Mesodermal cell (in vitro differentiated cells): ENCODE measurements around the gene NOXO1.

ENCODE experiments used
- H3K27ac ChIP-seq: 2 replicates; pipeline ENCODE4 v1.7.0; 2013; ENCODE audit warnings: mild to moderate bottlenecking, low read depth, low read length, moderate library complexity; ENCODE audit not compliant: severe bottlenecking
- H3K36me3 ChIP-seq: 2 replicates; pipeline ENCODE4 v1.7.1; 2013; ENCODE audit warnings: mild to moderate bottlenecking, low read length, moderate library complexity; ENCODE audit not compliant: control insufficient read depth, insufficient read depth
- H3K4me1 ChIP-seq: one replicate; pipeline ENCODE4 v1.7.1; 2013; ENCODE audit warnings: mild to moderate bottlenecking, low read length; ENCODE audit not compliant: insufficient read depth, control insufficient read depth, poor library complexity, severe bottlenecking
- H3K4me3 ChIP-seq: 2 replicates; pipeline ENCODE4 v1.7.0; 2013; ENCODE audit warnings: low read length, control low read depth, mild to moderate bottlenecking; ENCODE audit not compliant: insufficient read depth, poor library complexity, severe bottlenecking; ENCODE audit errors: extremely low read depth
- H3K9me3 ChIP-seq: 2 replicates; pipeline ENCODE4 v1.7.1; 2013; ENCODE audit warnings: mild to moderate bottlenecking, low read length, moderate library complexity; ENCODE audit not compliant: control insufficient read depth
- WGBS, 2 experiments: methylation state at CpG; one replicate each; pipeline ENCODE4 v1.1.5; 2013; ENCODE audit warnings: missing lambda C conversion rate in 2 of 2; ENCODE audit not compliant: insufficient coverage in 2 of 2; 5-methylcytosine and 5-hydroxymethylcytosine counted together

Gene NOXO1

DNA sequence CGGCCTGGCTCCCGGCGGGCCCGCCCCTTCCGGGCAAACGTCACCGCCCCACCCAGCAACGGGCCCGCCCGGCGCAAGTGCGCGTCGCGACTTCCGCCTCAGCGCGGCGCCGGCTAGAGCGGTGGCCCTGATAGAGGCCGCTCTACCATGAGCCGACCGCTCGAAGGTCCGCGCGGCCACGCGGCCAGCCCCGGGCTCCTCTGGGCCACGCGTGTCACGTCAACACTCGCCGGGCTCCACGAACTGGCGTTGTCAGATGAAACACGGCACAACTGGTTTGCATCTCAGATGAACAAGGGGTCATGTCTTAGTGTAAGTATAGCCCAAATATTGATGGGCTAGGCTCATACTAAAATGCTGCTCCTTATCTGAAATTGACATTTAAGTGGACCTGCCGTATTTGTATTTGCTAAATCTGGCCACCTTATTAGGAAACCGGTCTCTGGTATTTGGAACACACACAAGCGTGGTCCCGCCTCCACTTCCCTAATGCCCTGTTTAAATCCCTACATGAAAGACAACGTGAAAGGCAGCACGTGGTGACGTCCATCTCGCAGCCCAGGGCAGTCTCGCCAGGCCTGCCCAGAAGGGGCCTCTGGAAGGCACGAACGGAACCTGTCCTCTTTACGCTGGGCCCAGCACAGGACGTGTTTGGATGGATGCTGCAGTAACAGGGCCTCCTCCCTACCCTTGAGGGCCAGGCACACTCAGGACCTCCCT lies 28.7 kb upstream of the NOXO1 start, which contains the start of gene ZNF598:
Gene ZNF598, minus strand, starts transcription at position 31 of the 720 bp plus-strand sequence.
- H3K9me3 ChIP-seq: no peaks in the 10 kb centered on the region
- peaks cover 29% of the 10 kb centered on the region for H3K36me3 ChIP-seq
- peak within 1 kb of the TSS; percentile 80 for H3K27ac ChIP-seq
- peak within 1 kb of the TSS; percentile 88 for H3K4me3 ChIP-seq
- 5 to 6% methylated on average over 47 to 50 of the region's 52 CpGs for WGBS, 2 experiments
- peaks cover 27% of the 10 kb centered on the region for H3K4me1 ChIP-seq

- peaks cover 29% of the 10 kb centered on the region for H3K36me3 ChIP-seq
- peak overlapping the region; percentile 88 for H3K4me3 ChIP-seq
- no peaks in the 10 kb centered on the region for H3K9me3 ChIP-seq
- H3K27ac ChIP-seq: peak overlapping the region; percentile 69
- 0% methylated on average over 45 to 54 of the region's 55 CpGs for WGBS, 2 experiments
- peaks cover 34% of the 10 kb centered on the region for H3K4me1 ChIP-seq
Measured at GRCh38 chr16:2009164-2009711, 28.0 kb upstream of the NOXO1 start.

DNA sequence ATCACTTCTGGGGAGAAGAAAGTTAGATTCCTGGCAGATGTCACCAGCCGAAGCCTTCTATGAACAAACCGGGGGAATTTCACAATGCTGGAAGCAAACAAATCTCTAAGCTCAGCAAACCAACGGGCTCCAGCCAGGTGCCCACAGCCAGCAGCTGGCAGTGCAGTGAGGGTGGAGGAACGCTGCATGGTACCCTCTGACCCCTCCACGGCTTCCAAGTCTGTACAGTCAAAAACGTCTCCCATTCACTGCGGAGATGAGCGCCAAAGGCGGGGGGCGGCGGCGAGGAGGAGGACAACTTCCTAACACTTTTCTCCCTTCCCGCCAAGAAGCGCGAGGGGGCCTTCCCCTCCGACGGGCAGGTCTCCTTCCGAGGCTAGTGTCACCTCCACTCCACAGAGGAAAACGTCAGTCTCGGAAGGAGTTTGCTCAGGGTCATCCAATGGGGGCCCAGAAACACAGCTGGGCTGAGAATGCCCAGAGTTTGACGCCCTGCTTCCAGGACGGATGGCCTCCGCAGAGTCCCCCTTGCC lies 27.4 kb upstream of the NOXO1 start:
- Histone ChIP-seq H3K9me3 (no peaks in the 10 kb centered on the region), H3K36me3 (peaks cover 29% of the 10 kb centered on the region), H3K4me3 (peak overlapping the region; percentile 88), H3K27ac (peak overlapping the region; percentile 69), H3K4me1 (peaks cover 35% of the 10 kb centered on the region)
- WGBS, 2 experiments: 7 to 32% methylated on average over 11 to 21 of the region's 23 CpGs

GRCh38 chr16:2008009-2008526 lies 26.8 kb upstream of the NOXO1 start:
- Histone ChIP-seq H3K9me3 (no peaks in the 10 kb centered on the region), H3K4me1 (peaks cover 35% of the 10 kb centered on the region), H3K36me3 (peaks cover 35% of the 10 kb centered on the region), H3K4me3 (peak overlapping the region; percentile 88), H3K27ac (no peak overlapping the region)
- WGBS, 2 experiments: 90 to 96% methylated on average over 15 of the region's 15 CpGs

DNA sequence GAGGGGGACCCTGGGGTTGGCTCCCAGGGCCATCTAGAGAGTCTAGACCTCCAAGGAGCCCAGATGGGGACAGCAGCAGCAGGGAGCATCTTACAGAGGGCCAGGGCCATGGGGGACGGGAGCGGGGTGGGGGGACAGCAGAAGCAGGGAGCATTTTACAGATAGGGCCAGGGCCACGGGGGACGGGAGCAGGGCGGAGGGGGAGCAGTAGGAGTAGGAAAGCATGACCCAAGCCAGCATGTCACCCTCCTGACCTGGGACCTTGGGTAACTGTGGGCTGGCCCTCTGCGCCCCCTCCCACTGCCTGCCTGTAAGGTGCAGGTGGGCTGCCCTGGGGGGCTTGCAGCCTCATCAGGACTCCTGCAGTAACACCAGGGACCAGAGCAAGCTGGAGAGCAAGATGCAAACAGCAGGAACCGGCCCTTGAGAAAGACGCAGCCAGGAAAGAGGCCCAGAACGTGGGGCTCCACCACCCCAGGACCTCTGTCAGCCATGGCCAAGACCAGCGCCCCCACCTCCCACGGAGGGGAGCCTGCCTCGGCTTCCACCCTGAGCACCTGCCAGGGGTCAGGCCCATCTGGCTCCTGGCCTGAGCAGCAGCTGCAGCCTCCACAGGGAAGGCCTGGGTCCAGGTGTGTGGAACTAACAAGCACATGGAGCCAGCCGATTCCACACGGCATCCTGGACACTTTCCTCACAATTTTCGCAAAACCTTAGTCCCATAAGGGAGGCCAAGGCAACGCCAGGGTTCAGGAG lies 26.0 kb upstream of the NOXO1 start:
- Histone ChIP-seq H3K4me3 (no peak overlapping the region), H3K9me3 (no peaks in the 10 kb centered on the region), H3K4me1 (peaks cover 35% of the 10 kb centered on the region), H3K36me3 (peaks cover 43% of the 10 kb centered on the region), H3K27ac (no peak overlapping the region)
- WGBS, 2 experiments: 95 to 96% methylated on average over 16 of the region's 16 CpGs

- Histone ChIP-seq H3K36me3 (peaks cover 52% of the 10 kb centered on the region), H3K4me3 (no peak overlapping the region), H3K27ac (no peak overlapping the region), H3K4me1 (peaks cover 35% of the 10 kb centered on the region), H3K9me3 (no peaks in the 10 kb centered on the region)
- 91 to 95% methylated on average over 8 of the region's 8 CpGs for WGBS, 2 experiments
Measured at GRCh38 chr16:2006317-2006716, 25.0 kb upstream of the NOXO1 start.

DNA sequence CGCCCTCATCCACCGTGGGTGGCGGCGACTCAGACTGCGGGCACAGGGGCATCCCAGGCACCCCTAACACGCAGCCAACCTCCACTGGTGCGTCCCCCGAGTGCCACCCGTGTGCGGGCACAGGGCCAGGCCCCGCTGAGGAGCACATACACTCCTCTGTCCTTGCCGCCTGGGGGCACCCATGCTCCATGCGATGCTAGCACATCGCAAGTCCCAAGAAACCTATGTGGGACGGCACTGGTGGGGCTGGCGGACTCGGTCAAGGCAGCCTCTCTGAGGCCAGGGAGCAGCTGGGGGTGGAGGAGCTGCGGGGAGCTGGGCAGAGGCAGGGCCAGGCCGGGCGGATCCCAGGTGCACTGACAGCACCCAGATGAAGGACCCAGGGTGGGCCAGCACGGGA lies 24.4 kb upstream of the NOXO1 start:
- H3K27ac ChIP-seq: no peak overlapping the region
- WGBS, 2 experiments: 90 to 93% methylated on average over 19 to 21 of the region's 21 CpGs
- H3K9me3 ChIP-seq: no peaks in the 10 kb centered on the region
- H3K36me3 ChIP-seq: peaks cover 59% of the 10 kb centered on the region
- H3K4me3 ChIP-seq: no peak overlapping the region
- peaks cover 34% of the 10 kb centered on the region for H3K4me1 ChIP-seq

DNA sequence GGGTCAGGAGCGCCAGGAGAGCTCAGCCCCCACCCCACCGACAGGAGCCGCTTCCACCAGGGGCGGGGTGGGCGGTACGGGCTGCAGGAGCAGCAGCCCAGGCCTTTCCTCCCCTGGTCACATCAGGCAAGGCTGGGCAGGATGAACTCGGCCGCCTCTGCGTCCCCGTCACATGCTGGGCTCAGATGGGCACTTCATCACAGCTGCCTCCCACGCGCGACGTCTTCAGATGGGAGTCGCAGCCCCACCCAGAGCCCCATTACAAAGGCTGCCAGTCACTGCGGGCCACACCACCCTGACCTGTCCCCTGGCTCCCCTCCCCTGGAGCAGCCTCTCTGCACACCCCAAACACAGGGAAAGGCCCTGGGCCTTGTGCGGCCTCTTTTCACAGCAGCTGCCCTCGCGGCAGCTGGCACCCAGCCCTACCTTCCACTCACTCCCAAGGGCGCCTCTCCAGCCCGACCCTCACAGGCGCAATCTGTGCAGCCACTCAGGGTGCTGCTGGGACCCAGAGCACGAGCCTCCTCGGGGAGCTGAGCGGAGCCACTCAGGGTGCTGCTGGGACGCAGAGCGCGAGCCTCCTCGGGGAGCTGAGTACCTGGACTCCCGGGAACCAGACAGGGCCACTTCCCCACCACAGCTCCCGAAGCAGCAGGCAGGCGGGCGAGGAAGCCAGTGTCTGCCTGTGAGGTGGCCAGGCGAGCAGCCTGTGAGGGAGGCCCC lies 23.7 kb upstream of the NOXO1 start:
- Histone ChIP-seq H3K27ac (no peak overlapping the region), H3K9me3 (no peaks in the 10 kb centered on the region), H3K36me3 (peaks cover 66% of the 10 kb centered on the region), H3K4me3 (no peak overlapping the region), H3K4me1 (peaks cover 28% of the 10 kb centered on the region)
- WGBS, 2 experiments: 92 to 94% methylated on average over 31 to 33 of the region's 34 CpGs

DNA sequence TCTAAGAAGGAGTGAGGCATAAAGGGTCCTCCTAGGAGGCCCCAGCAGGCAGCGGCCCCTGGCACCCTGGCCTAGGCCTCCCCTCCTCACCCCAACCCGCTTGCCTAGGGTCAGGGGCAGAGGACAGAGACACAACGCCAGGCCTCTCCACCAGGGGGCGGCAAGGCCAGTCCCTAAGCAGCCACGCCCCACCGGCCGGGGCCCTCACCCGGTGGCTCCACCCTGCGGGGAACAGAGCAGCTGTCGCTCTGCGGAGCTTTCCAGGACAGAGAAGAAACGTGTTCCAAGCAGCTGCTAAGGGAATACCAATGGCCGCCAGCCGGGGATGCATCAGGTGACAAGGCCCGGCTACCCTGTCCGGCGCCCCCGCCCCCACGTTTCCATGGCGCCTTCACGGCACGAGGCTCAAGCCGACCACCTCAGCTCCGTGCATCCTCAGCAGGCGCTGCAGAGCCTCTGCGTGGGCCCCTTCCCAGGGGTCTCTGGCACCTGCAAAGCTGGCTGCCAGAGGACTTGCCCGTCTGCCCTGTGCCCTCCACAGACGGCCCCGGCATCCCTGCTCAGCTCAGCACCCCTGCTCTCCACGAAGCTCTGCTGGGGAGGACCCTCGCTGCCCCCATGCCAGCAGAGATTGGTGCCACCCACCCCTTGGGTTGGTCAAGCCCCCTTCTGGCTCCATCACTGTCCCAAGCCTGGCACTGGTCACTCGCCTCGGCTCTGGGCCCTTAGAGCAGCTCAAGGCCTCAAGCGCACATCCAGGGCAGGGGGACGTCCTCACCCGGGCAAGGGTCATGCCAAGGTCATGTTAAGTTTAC lies 22.8 kb upstream of the NOXO1 start:
- H3K4me1 ChIP-seq: peaks cover 28% of the 10 kb centered on the region
- H3K27ac ChIP-seq: peak overlapping the region; percentile 57
- H3K9me3 ChIP-seq: no peaks in the 10 kb centered on the region
- peaks cover 75% of the 10 kb centered on the region for H3K36me3 ChIP-seq
- H3K4me3 ChIP-seq: no peak overlapping the region
- 30 to 34% methylated on average over 33 to 36 of the region's 36 CpGs for WGBS, 2 experiments
